ENCODE results near the gene KLHL33. TPM values are rescaled to one million over a fixed set of nuclear protein-coding genes. Genes with fewer than 3 reads are reported as not detected.
A peak's percentile ranks its signal among the peaks of the same experiment; 100 is the strongest.

The KLHL33 gene
- total and polyA plus RNA-seq, 4 donors = 0.03 to 0.51 (median 0.16) TPM

- peaks cover 0 to 9% (median 7%) of the 10 kb centered on the region in 3 donors for H3K27me3 ChIP-seq (ENCODE audit: control insufficient read depth in 3 of 3, insufficient read depth in 3 of 3, low read length in 2 of 3)
- H3K4me1 ChIP-seq (ENCODE audit: control insufficient read depth in 5 of 5, insufficient read depth in 5 of 5, low read length in 5 of 5) = peaks cover 1 to 15% (median 9%) of the 10 kb centered on the region in 5 donors
- ATAC-seq (ENCODE audit: insufficient read depth, low FRiP score) = no peak
- no peak overlapping the region for H3K4me3 ChIP-seq
- H3K36me3 ChIP-seq (ENCODE audit: control insufficient read depth in 4 of 4, insufficient read depth in 4 of 4, low read length in 4 of 4) = peaks cover 0 to 5% (median 1%) of the 10 kb centered on the region in 4 donors
- TF ChIP-seq, protein P1, sequence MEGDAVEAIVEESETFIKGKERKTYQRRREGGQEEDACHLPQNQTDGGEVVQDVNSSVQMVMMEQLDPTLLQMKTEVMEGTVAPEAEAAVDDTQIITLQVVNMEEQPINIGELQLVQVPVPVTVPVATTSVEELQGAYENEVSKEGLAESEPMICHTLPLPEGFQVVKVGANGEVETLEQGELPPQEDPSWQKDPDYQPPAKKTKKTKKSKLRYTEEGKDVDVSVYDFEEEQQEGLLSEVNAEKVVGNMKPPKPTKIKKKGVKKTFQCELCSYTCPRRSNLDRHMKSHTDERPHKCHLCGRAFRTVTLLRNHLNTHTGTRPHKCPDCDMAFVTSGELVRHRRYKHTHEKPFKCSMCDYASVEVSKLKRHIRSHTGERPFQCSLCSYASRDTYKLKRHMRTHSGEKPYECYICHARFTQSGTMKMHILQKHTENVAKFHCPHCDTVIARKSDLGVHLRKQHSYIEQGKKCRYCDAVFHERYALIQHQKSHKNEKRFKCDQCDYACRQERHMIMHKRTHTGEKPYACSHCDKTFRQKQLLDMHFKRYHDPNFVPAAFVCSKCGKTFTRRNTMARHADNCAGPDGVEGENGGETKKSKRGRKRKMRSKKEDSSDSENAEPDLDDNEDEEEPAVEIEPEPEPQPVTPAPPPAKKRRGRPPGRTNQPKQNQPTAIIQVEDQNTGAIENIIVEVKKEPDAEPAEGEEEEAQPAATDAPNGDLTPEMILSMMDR (IDR thresholded peaks at IDR 0.05; ENCODE audit: control extremely low read depth, extremely low read depth) = no peak
- DNase-seq = peak in 1 of 3 donors; percentile 27
- H3K27ac ChIP-seq (ENCODE audit: low read depth in 1 of 2, low read length in 1 of 2) = peak overlapping the region; percentile 94 to 95
- H3K9ac ChIP-seq (ENCODE audit: insufficient read depth in 1 of 2, low read length in 2 of 2) = peak overlapping the region in 1 of 2 donors; percentile 72
- H3K9me3 ChIP-seq (ENCODE audit: control insufficient read depth in 4 of 4, insufficient read depth in 3 of 4, low read length in 3 of 4) = no peaks in the 10 kb centered on the region
- WGBS, 2 donors = 30 to 35% methylated on average over 16 of the region's 16 CpGs
These were observed 32.8 kb upstream of the KLHL33 start for GRCh38 chr14:20468764-20469241.

GRCh38 chr14:20461225-20462141 lies 25.5 kb upstream of the KLHL33 start, which contains the start of gene PIP4P1:
Gene PIP4P1, minus strand, starts transcription at chr14:20461434. Its CDS starts 109 bp downstream, at chr14:20461325.
- peak; percentile 94 for ATAC-seq (ENCODE audit: insufficient read depth, low FRiP score)
- 0 to 1% methylated on average over 50 to 67 of the region's 67 CpGs for WGBS, 2 donors

DNA sequence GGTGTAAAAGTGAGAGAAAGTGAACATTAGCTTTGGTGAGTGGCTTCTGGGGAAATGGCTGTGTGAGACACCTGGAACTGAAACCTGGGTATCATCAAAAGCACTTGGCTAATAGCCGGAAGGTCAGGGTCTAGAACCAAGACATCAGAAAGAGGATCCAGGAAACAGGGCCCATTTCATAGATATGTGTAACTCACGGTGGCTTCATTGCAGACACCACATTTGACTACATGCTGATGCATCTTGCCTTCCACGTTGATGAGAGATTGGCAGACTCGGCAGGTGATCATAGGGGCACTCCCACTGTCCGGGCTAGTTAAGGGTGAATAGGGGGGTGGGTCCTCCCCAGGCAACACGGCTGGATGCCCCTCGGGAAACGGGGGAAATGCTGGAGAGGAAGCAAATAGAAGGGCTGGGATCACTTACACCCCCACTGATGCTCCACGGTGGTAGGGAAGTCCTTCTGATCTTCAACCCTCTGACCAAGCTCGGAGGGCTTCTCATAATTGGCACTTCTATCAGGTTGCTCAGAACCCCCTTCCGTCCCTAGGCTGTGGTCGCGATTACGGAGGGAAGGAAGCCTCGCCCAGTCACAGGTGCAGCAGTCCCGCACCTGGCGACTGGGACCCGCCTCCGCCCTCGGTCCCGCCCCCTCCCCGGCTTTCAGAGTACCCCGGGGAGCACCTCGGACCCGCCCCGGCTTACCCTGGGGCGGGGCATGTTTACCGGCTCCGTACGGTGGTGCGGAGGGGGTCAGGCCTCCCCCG lies 24.7 kb upstream of the KLHL33 start:
- TF ChIP-seq, protein P1 (IDR thresholded peaks at IDR 0.05; ENCODE audit: control extremely low read depth, extremely low read depth) = no peak
- H3K9ac ChIP-seq (ENCODE audit: insufficient read depth in 1 of 2, low read length in 2 of 2) = peak overlapping the region; percentile 37 to 85
- no peaks in the 10 kb centered on the region for H3K27me3 ChIP-seq (ENCODE audit: control insufficient read depth in 3 of 3, insufficient read depth in 3 of 3, low read length in 2 of 3)
- ATAC-seq (ENCODE audit: insufficient read depth, low FRiP score) (peak; percentile 14), DNase-seq (peak; percentile 15 to 47 (median 27))
- WGBS, 2 donors = 5 to 6% methylated on average over 31 to 32 of the region's 32 CpGs
- H3K4me1 ChIP-seq (ENCODE audit: control insufficient read depth in 5 of 5, insufficient read depth in 5 of 5, low read length in 5 of 5) = peaks cover 0 to 22% (median 12%) of the 10 kb centered on the region in 5 donors
- H3K4me3 ChIP-seq = peak overlapping the region; percentile 90
- peak overlapping the region; percentile 80 to 97 for H3K27ac ChIP-seq (ENCODE audit: low read depth in 1 of 2, low read length in 1 of 2)
- H3K36me3 ChIP-seq (ENCODE audit: control insufficient read depth in 4 of 4, insufficient read depth in 4 of 4, low read length in 4 of 4) = peaks cover 12 to 32% (median 25%) of the 10 kb centered on the region in 4 donors
- H3K9me3 ChIP-seq (ENCODE audit: control insufficient read depth in 4 of 4, insufficient read depth in 3 of 4, low read length in 3 of 4) = no peaks in the 10 kb centered on the region

More at GRCh38 chr14:20461225-20462141, 25.5 kb upstream of the KLHL33 start, which contains the start of gene PIP4P1:
- peak within 1 kb of the TSS; percentile 37 to 85 for H3K9ac ChIP-seq (ENCODE audit: insufficient read depth in 1 of 2, low read length in 2 of 2)
- DNase-seq = peak; percentile 99 to 100 (median 100)
- no peaks in the 10 kb centered on the region for H3K9me3 ChIP-seq (ENCODE audit: control insufficient read depth in 4 of 4, insufficient read depth in 3 of 4, low read length in 3 of 4)
- H3K4me1 ChIP-seq (ENCODE audit: control insufficient read depth in 5 of 5, insufficient read depth in 5 of 5, low read length in 5 of 5) = peaks cover 0 to 14% (median 10%) of the 10 kb centered on the region in 5 donors
- H3K27ac ChIP-seq (ENCODE audit: low read depth in 1 of 2, low read length in 1 of 2) = peak within 1 kb of the TSS; percentile 80 to 97
- peaks cover 12 to 29% (median 23%) of the 10 kb centered on the region in 4 donors for H3K36me3 ChIP-seq (ENCODE audit: control insufficient read depth in 4 of 4, insufficient read depth in 4 of 4, low read length in 4 of 4)
- H3K4me3 ChIP-seq = peak within 1 kb of the TSS; percentile 90
- TF ChIP-seq, protein P1 (IDR thresholded peaks at IDR 0.05; ENCODE audit: control extremely low read depth, extremely low read depth) = no peak
- peaks cover 0 to under 1% (median 0%) of the 10 kb centered on the region in 3 donors for H3K27me3 ChIP-seq (ENCODE audit: control insufficient read depth in 3 of 3, insufficient read depth in 3 of 3, low read length in 2 of 3)

All from lung (tissue), 12 donors.